WI38 (cell line): ENCODE measurements around the gene EPHB3.

Experiments used
- H3K4me3 ChIP-seq: 2 replicates; pipeline ENCODE4 v1.5.1; 2011; ENCODE audit warnings: low read depth, mild to moderate bottlenecking, control low read depth, low read length
- TF ChIP-seq, protein P1 (sequence below): IDR thresholded peaks from 2 replicates; pipeline ENCODE4 v1.5.1; 2012; ENCODE audit warnings: low read depth, mild to moderate bottlenecking, control low read depth, low read length

EPHB3 gene

DNA sequence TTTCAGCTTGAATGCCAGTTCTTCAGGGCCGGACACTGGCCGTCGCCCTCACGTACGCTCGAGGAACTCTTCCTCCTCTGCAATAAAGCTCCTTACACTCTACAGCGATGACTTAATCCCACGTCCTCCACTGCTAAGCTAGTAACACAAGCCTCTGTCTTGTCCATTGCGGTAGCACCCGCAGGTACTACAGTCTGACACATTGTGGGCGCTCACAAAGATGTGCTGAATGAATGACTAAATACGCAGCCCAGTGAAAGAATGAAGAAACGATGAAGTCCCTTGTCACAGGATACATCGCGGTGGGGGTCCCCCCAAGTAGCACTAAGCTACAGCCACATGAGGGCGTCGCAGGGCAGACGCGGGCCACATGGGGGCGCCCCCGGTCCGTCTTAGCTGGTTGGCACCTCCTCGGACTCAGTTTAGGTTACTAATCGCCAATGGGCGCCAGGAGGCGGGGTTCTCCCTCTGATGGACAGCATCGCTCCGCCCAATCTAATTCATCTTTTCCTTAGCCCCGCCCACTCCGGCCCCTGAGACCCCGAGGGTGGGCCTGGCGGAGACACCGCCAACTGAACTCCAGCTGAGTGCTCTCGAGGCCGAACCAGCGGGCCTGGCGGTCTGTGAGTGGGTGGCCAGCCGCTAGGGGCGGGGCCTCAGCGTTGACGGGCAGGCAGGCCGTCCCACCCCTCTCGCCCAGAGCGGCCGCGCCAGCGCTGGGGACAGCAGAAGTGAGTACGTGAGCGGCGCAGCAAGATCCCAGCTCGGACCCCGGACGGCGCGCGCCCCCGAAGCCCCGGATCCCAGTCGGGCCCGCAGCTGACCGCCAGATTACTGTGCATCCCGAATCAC lies at the start of gene EPHB3:
Gene EPHB3 (plus strand): TSS at position 725 of the 852 bp plus-strand sequence. CDS start 451 bp downstream, outside the sequence.
- TF ChIP-seq, protein P1, sequence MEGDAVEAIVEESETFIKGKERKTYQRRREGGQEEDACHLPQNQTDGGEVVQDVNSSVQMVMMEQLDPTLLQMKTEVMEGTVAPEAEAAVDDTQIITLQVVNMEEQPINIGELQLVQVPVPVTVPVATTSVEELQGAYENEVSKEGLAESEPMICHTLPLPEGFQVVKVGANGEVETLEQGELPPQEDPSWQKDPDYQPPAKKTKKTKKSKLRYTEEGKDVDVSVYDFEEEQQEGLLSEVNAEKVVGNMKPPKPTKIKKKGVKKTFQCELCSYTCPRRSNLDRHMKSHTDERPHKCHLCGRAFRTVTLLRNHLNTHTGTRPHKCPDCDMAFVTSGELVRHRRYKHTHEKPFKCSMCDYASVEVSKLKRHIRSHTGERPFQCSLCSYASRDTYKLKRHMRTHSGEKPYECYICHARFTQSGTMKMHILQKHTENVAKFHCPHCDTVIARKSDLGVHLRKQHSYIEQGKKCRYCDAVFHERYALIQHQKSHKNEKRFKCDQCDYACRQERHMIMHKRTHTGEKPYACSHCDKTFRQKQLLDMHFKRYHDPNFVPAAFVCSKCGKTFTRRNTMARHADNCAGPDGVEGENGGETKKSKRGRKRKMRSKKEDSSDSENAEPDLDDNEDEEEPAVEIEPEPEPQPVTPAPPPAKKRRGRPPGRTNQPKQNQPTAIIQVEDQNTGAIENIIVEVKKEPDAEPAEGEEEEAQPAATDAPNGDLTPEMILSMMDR = peak; percentile 97
- peak within 1 kb of the TSS; percentile 69 for H3K4me3 ChIP-seq

DNA sequence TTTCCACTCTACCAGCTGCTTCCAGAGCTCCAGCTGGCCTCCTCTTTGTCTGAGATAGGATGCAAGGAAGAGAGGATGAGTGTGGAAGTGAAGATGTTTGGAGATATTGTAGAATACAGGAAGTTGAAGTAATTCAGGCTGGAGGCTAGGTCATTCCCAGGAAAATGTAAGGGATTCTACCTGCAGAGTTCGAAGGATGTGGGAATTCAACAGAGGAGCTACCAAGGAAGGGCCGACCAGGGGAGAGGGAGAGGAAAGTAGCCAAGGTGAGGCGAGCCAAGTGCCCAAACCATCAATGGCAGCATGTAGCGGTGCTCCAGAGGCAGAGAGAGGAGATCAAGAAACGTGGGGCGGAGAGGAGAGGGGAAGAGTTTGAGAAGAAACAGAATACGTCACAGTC lies 49.0 kb upstream of the EPHB3 start:
- H3K4me3 ChIP-seq = no peak overlapping the region
- TF ChIP-seq, protein P1 = no peak

DNA sequence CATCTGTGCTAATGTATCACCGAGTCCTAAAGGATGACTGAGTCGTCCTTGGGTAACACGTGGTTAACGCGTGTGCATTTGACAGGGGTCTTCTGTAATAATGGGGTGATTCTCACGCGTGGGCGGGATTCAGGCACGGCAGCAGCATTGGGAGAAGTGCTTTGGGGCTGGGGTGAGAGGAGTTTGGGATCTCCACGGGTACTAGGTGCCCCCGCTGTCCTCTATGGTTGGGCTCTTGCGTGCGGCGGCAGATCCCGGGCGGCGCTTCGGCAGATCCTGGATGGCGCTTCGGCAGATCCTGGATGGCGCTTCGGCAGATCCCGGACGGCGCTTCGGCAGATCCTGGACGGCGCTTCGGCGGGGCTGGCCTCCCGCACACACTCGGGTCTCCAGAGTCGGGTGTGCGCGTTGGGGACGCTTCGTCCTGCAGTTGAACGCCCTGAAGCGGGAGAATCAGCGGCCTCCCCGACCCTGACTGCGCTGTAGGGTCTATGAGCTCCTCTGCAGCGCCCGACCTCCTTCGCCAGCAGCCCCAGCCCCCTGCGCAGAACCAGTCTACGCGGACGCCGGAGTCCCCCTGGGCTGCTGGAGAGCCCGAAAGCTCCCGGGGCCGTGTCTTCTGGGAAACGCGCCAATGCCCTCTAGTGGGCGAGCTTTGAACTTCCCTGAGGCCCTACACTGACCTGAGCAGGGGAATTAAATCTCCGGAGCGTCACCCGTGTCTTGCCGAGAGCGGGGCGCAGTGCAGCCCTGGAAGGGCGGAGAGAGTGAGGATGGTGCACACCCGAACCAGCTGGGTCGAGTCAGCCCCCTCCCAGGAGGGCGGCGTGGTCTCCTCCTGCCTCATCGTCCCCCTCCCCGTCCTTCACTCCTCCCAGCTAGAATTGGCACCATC lies 48.1 kb upstream of the EPHB3 start:
- TF ChIP-seq, protein P1 = peak; percentile 80
- peak overlapping the region; percentile 42 for H3K4me3 ChIP-seq

DNA sequence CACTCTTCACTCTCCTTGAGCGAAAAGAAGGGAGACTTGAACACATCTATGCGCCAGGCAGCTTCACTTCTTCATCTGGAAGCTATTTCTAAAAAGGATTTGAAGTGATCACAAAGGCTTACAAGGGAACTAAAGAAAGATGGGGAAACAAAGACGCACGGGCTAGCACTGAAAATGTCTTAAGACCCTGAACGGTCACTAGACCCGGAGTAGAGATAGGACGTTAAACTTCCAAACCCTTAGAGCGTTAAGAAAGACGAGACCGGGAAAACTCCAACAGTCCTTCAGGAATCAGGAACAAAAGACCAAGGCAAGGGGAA lies 47.5 kb upstream of the EPHB3 start:
- H3K4me3 ChIP-seq = no peak overlapping the region
- TF ChIP-seq, protein P1 = no peak

DNA sequence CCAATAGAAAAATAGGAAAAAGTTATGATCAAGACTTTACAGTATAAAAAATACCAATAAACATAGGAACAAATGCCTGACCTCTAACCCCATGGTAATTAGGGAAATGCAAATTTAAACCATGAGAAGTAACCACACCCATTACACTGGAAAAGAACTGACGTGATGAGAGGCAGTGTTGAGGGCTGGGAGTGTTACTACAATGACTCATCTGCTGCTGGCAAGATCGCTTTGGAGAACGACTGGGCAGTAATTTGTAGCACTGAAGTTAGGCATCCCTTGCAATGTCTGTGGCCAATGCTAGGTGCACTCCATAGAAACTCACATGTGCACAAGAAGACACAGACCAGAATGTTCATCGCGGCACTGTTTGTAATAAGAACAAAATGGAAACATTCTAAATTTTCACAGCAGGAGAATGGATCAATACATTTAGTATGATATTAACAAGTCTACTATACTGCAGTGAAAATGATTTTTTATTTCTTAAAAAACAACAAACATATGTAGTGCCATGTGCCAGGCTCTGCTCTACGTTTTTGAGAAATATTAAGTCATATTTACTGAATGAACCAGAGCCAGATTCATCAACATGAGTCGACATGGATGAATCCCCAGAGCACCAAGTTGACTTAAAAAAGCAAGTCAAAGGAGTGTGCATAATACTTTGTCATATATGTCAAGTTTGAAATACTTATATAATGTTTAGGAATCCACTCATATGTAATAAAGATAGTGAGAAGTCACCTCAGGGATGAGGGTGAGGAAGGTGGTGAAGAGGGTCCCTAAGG lies 37.6 kb upstream of the EPHB3 start:
- TF ChIP-seq, protein P1 = no peak
- H3K4me3 ChIP-seq = no peak overlapping the region

DNA sequence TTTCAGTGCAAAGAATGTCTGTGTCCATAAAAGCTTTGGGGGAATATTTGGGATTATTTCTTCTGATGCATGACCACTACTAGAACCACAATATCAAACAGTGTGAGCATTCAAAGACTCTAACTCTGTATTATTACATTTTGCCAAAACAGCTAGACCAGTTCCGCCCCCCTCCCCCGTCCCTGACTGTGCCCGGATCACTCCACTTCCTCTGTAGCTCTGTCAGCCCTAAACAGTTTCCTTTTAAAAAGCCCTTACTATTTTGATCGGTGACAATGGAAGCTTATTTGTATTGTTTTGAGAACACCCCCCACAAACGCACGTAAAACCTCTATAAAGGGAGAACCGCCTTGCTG lies 36.6 kb upstream of the EPHB3 start:
- TF ChIP-seq, protein P1 = no peak
- H3K4me3 ChIP-seq = no peak overlapping the region
